NCI-H2227 (cell line): ENCODE results near the gene CPNE7.

Source experiments
- DNase-seq: peaks from one replicate; lab custom pipeline; 2025; ENCODE audit not compliant: unreplicated experiment; lab: John Stamatoyannopoulos, UW

The CPNE7 gene

GRCh38 chr16:89575247-89576152 is at the start of gene CPNE7:
Gene CPNE7, plus strand, starts transcription at chr16:89575758. Its CDS starts 140 bp downstream, at chr16:89575898.
- DNase-seq: peak; percentile 37

GRCh38 chr16:89529097-89529496 is 46.5 kb upstream of the CPNE7 start:
- no peak for DNase-seq

GRCh38 chr16:89530401-89531381 is 44.9 kb upstream of the CPNE7 start:
- DNase-seq: no peak

- no peak for DNase-seq
Measured at GRCh38 chr16:89531821-89532526, 43.6 kb upstream of the CPNE7 start.

GRCh38 chr16:89534252-89534756 is 41.3 kb upstream of the CPNE7 start:
- DNase-seq: no peak

GRCh38 chr16:89536371-89536770 is 39.2 kb upstream of the CPNE7 start:
- no peak for DNase-seq

GRCh38 chr16:89536886-89537548 is 38.5 kb upstream of the CPNE7 start:
- DNase-seq: no peak

GRCh38 chr16:89537549-89537925 is 38.0 kb upstream of the CPNE7 start:
- no peak for DNase-seq

- DNase-seq: no peak
Measured at GRCh38 chr16:89538286-89538685, 37.3 kb upstream of the CPNE7 start.

GRCh38 chr16:89540557-89540956 is 35.0 kb upstream of the CPNE7 start:
- DNase-seq: no peak

- no peak for DNase-seq
Measured at GRCh38 chr16:89541792-89542191, 33.8 kb upstream of the CPNE7 start.

GRCh38 chr16:89544113-89544512 is 31.4 kb upstream of the CPNE7 start:
- DNase-seq: no peak

GRCh38 chr16:89544713-89545043 is 30.9 kb upstream of the CPNE7 start:
- DNase-seq: no peak

GRCh38 chr16:89545044-89545830 is 30.3 kb upstream of the CPNE7 start:
- DNase-seq: no peak

GRCh38 chr16:89545831-89546574 is 29.6 kb upstream of the CPNE7 start:
- no peak for DNase-seq

- no peak for DNase-seq
Measured at GRCh38 chr16:89546781-89547180, 28.8 kb upstream of the CPNE7 start.

GRCh38 chr16:89547291-89547690 is 28.3 kb upstream of the CPNE7 start:
- no peak for DNase-seq

- DNase-seq: no peak
Measured at GRCh38 chr16:89547860-89548259, 27.7 kb upstream of the CPNE7 start.
